ENCODE data around the gene GAD1. TPM values are rescaled to one million over a fixed set of nuclear protein-coding genes. Genes with fewer than 3 reads are reported as not detected.
A peak's percentile ranks its signal among the peaks of the same experiment; 100 is the strongest.

Gene GAD1
- total RNA-seq, 1 donor from 2014 or later, result 0.44 TPM

DNA sequence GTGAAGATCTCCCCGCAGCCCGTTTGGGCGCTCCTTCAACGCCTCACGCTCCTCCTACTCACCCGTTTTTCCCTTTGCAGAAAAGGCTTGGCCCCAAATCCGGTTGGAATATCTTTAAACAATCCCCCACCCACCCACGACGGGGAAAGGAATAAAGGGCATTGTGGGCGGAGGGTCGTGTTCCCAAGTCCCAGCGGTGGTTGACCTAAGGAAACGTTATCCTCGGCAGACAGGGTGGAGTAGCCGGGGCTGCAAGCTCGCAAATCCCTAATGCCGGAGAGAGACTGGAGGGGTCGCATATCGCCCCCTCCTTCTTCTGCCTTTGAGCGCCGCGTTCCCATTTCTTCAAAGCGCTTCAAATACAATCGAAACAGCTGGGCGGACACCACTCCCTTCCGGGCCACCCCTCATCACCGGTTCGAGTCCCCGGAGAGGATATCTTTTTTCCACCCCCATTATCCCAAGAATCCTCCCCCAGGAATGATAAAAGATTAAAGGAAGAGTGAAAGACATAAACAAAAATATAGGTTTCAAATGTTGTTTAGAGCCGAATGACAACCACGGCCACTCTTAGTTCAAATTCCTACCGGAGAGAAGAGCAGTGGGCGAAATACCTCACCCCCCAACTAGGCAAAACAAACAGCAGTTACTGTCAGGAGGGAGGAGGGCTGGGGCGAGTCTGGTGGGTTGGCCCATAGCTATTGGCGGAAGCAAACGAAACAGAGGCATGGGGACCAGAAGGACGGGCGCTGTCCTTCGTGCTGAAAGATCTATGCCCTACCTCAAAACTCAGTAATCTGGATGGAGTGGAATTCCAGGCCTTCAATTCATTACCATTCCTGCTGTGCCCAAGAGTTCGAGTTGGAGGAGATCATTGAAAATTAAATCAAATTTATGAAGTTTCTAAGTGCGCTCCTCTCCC lies 2.8 kb upstream of the GAD1 start:
- no peak overlapping the region for H3K27ac Mint-ChIP-seq (ENCODE audit: unreplicated experiment)
- DNase-seq, result peak; percentile 28
- H3K27me3 Mint-ChIP-seq (ENCODE audit: unreplicated experiment), result peaks cover 30% of the 10 kb centered on the region
- no peaks in the 10 kb centered on the region for H3K36me3 Mint-ChIP-seq (ENCODE audit: unreplicated experiment)
- peaks cover 6% of the 10 kb centered on the region for H3K9me3 Mint-ChIP-seq (ENCODE audit: unreplicated experiment)
- peaks cover 26% of the 10 kb centered on the region for H3K4me1 Mint-ChIP-seq (ENCODE audit: low read depth, unreplicated experiment)
- H3K4me3 Mint-ChIP-seq (ENCODE audit: unreplicated experiment), result peak overlapping the region; percentile 72
- TF ChIP-seq, protein P1, sequence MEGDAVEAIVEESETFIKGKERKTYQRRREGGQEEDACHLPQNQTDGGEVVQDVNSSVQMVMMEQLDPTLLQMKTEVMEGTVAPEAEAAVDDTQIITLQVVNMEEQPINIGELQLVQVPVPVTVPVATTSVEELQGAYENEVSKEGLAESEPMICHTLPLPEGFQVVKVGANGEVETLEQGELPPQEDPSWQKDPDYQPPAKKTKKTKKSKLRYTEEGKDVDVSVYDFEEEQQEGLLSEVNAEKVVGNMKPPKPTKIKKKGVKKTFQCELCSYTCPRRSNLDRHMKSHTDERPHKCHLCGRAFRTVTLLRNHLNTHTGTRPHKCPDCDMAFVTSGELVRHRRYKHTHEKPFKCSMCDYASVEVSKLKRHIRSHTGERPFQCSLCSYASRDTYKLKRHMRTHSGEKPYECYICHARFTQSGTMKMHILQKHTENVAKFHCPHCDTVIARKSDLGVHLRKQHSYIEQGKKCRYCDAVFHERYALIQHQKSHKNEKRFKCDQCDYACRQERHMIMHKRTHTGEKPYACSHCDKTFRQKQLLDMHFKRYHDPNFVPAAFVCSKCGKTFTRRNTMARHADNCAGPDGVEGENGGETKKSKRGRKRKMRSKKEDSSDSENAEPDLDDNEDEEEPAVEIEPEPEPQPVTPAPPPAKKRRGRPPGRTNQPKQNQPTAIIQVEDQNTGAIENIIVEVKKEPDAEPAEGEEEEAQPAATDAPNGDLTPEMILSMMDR (IDR thresholded peaks at IDR 0.05; ENCODE audit: partially characterized antibody, unreplicated experiment), result no peak

DNA sequence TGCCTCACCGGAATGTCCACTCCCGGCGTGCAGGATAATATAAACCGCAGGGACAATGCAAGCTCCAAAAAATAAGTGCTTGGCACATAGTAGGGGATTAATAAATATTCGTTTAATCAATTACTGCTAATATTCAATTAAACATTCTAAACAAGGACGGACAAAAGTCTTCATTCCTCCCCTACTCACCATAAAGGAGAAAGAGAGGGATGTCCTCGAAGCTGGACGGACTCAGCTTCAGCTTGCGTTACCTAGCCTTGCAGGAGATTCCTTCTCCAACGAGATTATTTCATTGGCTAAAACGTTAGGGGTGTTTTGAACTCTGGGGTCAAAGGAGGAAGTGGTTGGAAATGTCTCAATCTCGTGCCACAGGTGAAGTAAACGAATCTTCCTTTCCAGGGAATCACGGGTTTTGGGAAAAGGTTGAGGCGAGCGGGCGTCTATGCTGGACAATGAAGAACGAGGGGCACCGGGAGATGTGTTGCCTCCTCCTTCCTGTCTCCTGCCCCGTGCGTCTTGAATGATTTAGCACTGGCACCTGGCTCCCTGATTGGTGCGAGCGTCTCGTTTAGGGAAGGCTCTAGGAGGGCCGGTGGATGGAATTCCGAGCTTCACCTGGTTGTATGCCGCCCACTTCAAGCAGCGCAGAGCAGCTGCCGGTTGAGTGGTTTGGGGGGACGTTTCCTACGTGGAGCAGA lies 2.0 kb upstream of the GAD1 start:
- TF ChIP-seq, protein P1 (IDR thresholded peaks at IDR 0.05; ENCODE audit: partially characterized antibody, unreplicated experiment), result no peak
- Mint-ChIP-seq H3K27ac (ENCODE audit: unreplicated experiment) (no peak overlapping the region), H3K27me3 (ENCODE audit: unreplicated experiment) (peaks cover 35% of the 10 kb centered on the region), H3K9me3 (ENCODE audit: unreplicated experiment) (peaks cover 7% of the 10 kb centered on the region), H3K36me3 (ENCODE audit: unreplicated experiment) (no peaks in the 10 kb centered on the region), H3K4me3 (ENCODE audit: unreplicated experiment) (peak overlapping the region; percentile 72), H3K4me1 (ENCODE audit: low read depth, unreplicated experiment) (peaks cover 27% of the 10 kb centered on the region)
- no peak for DNase-seq

DNA sequence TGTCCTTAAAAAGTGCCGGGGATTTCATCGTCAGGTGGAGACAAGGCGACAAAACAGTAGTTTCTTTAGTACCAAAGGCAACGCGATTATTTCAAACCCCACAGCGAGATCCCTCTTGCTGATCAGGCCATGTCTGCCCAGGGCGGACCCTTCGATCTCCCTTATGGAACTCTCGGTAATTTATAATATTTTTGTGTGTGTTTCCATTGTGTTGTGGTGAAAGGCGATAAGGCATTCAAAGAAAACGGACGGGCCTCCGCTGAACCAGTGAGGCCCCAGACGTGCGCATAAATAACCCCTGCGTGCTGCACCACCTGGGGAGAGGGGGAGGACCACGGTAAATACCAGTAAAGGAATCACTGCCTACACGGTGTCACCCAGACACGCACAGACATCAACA lies 1.4 kb upstream of the GAD1 start:
- peaks cover 28% of the 10 kb centered on the region for H3K4me1 Mint-ChIP-seq (ENCODE audit: low read depth, unreplicated experiment)
- peaks cover 35% of the 10 kb centered on the region for H3K27me3 Mint-ChIP-seq (ENCODE audit: unreplicated experiment)
- DNase-seq, result no peak
- H3K4me3 Mint-ChIP-seq (ENCODE audit: unreplicated experiment), result peak overlapping the region; percentile 78
- TF ChIP-seq, protein P1 (IDR thresholded peaks at IDR 0.05; ENCODE audit: partially characterized antibody, unreplicated experiment), result no peak
- H3K27ac Mint-ChIP-seq (ENCODE audit: unreplicated experiment), result no peak overlapping the region
- H3K36me3 Mint-ChIP-seq (ENCODE audit: unreplicated experiment), result no peaks in the 10 kb centered on the region
- H3K9me3 Mint-ChIP-seq (ENCODE audit: unreplicated experiment), result peaks cover 7% of the 10 kb centered on the region

DNA sequence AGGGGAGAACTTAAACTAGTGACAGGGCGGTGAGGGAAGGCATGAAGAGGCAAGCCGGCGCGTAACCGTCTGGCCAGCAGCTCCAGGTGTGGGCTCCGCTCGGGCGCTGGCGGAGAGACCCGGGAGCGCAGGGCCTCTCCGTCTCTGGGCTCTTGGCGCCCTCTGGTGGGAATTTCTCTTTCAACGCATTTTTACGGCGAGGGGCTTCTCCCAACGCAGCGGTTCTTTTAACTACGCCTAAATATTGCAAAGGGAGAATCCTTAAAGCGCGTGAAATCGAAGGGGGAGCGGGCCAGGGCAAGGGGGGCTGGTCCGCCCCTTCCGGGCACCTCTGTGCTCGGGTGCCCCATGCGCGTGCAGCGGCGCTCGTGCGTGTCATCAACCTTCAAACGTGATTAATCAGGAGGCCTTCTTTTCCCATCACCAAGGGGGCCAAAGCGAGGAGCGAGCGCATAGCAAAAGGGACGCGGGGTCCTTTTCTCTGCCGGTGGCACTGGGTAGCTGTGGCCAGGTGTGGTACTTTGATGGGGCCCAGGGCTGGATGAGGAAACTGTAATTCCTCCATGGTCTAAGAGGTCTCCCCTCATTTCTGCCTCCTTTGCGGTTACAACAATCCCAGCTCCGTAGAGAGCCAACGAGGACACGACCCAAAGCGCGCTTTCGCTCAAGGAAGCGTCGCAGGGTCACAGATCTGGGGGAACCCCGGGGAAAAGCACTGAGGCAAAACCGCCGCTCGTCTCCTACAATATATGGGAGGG lies 762 bp upstream of the GAD1 start:
- H3K9me3 Mint-ChIP-seq (ENCODE audit: unreplicated experiment), result peaks cover 9% of the 10 kb centered on the region
- H3K4me3 Mint-ChIP-seq (ENCODE audit: unreplicated experiment), result peak overlapping the region; percentile 79
- H3K4me1 Mint-ChIP-seq (ENCODE audit: low read depth, unreplicated experiment), result peaks cover 32% of the 10 kb centered on the region
- peaks cover 40% of the 10 kb centered on the region for H3K27me3 Mint-ChIP-seq (ENCODE audit: unreplicated experiment)
- TF ChIP-seq, protein P1 (IDR thresholded peaks at IDR 0.05; ENCODE audit: partially characterized antibody, unreplicated experiment), result peak; percentile 84
- H3K36me3 Mint-ChIP-seq (ENCODE audit: unreplicated experiment), result no peaks in the 10 kb centered on the region
- no peak overlapping the region for H3K27ac Mint-ChIP-seq (ENCODE audit: unreplicated experiment)
- DNase-seq, result peak; percentile 89

Data from glutamatergic neuron (in vitro differentiated cells).